OCI-LY1 (cell line): ENCODE results near the gene PARD3B.

Experiments
- H2AFZ ChIP-seq: fragments of 200-600 bp; sonication (generic), shearing (Covaris generic); 2 replicates; pipeline ENCODE4 v1.6.0; 2014; ENCODE audit warnings: antibody characterized with exemption, mild to moderate bottlenecking, low read length
- H3F3A ChIP-seq: fragments of 200-600 bp; sonication (generic), shearing (Covaris generic); 2 replicates; pipeline ENCODE4 v1.6.0; 2014; ENCODE audit warnings: mild to moderate bottlenecking, antibody characterized with exemption, low read length, moderate library complexity; ENCODE audit not compliant: insufficient read depth
- H3K27ac ChIP-seq: fragments of 200-600 bp; sonication (generic); 2 replicates; pipeline ENCODE4 v1.5.1; 2014; ENCODE audit warnings: low read length, mixed run types, mild to moderate bottlenecking, low read depth; ENCODE audit not compliant: poor library complexity, severe bottlenecking
- H3K27me3 ChIP-seq: fragments of 200-600 bp; sonication (generic); 2 replicates; pipeline ENCODE4 v1.6.0; 2014; ENCODE audit warnings: antibody characterized with exemption, mild to moderate bottlenecking, low read length, moderate library complexity; ENCODE audit not compliant: insufficient read depth
- H3K36me3 ChIP-seq: fragments of 200-600 bp; sonication (generic); 2 replicates; pipeline ENCODE4 v1.6.1; 2014; ENCODE audit warnings: mild to moderate bottlenecking, antibody characterized with exemption, low read length, moderate library complexity, mixed read lengths; ENCODE audit not compliant: insufficient read depth
- H3K4me1 ChIP-seq: fragments of 200-600 bp; sonication (generic); 2 replicates; pipeline ENCODE4 v1.5.1; 2014; ENCODE audit warnings: mild to moderate bottlenecking, low read length, moderate library complexity; ENCODE audit not compliant: insufficient read depth, severe bottlenecking
- H3K4me2 ChIP-seq: fragments of 200-600 bp; sonication (generic), shearing (Covaris generic); 2 replicates; pipeline ENCODE4 v1.6.1; 2014; ENCODE audit warnings: low read length
- H3K4me3 ChIP-seq: fragments of 200-600 bp; sonication (generic); 2 replicates; pipeline ENCODE4 v1.5.1; 2014; ENCODE audit warnings: low read length, low read depth, mild to moderate bottlenecking, mixed read lengths; ENCODE audit not compliant: poor library complexity, severe bottlenecking
- H3K79me2 ChIP-seq: fragments of 200-600 bp; shearing (Covaris generic); 2 replicates; pipeline ENCODE4 v1.6.1; 2016; ENCODE audit warnings: mixed run types, low read length, mixed read lengths; ENCODE audit not compliant: insufficient read depth
- H3K9ac ChIP-seq: fragments of 200-600 bp; sonication (generic), shearing (Covaris generic); 2 replicates; pipeline ENCODE4 v1.6.1; 2014; ENCODE audit warnings: mild to moderate bottlenecking, low read length, mixed read lengths
- H3K9me2 ChIP-seq: fragments of 200-600 bp; sonication (generic), shearing (Covaris generic); 2 replicates; pipeline ENCODE4 v1.6.1; 2014; ENCODE audit warnings: low read depth, mild to moderate bottlenecking, low read length, mixed read lengths
- H3K9me3 ChIP-seq: fragments of 200-600 bp; shearing (Covaris generic); 2 replicates; pipeline ENCODE4 v1.6.1; 2014; ENCODE audit warnings: low read length, mixed read lengths
- H4K20me1 ChIP-seq: fragments of 200-600 bp; sonication (generic), shearing (Covaris generic); 2 replicates; pipeline ENCODE4 v1.6.0; 2016; ENCODE audit warnings: mild to moderate bottlenecking, low read length; ENCODE audit not compliant: insufficient read depth
- EZH2 ChIP-seq: fragments of 200-600 bp; sonication (generic), shearing (Covaris generic); IDR thresholded peaks from 2 replicates; pipeline ENCODE4 v1.8.0; 2017; ENCODE audit warnings: borderline replicate concordance, mixed run types, mild to moderate bottlenecking, antibody characterized with exemption, low read length, moderate library complexity, mixed read lengths
- TF ChIP-seq, protein P1 (sequence below): fragments of 200-600 bp; sonication (generic), shearing (Covaris generic); IDR thresholded peaks from 2 replicates; pipeline ENCODE4 v1.5.1; 2017; ENCODE audit warnings: mild to moderate bottlenecking, antibody characterized with exemption, low read length, moderate library complexity, mixed read lengths

PARD3B gene

GRCh38 chr2:205590759-205591158 lies 1045.5 kb downstream of the PARD3B start:
- no peaks in the 10 kb centered on the region for H3K27me3 ChIP-seq
- H3K4me3 ChIP-seq: no peak overlapping the region
- no peaks in the 10 kb centered on the region for H3K9me3 ChIP-seq
- no peak overlapping the region for H3K9ac ChIP-seq
- TF ChIP-seq, protein P1, sequence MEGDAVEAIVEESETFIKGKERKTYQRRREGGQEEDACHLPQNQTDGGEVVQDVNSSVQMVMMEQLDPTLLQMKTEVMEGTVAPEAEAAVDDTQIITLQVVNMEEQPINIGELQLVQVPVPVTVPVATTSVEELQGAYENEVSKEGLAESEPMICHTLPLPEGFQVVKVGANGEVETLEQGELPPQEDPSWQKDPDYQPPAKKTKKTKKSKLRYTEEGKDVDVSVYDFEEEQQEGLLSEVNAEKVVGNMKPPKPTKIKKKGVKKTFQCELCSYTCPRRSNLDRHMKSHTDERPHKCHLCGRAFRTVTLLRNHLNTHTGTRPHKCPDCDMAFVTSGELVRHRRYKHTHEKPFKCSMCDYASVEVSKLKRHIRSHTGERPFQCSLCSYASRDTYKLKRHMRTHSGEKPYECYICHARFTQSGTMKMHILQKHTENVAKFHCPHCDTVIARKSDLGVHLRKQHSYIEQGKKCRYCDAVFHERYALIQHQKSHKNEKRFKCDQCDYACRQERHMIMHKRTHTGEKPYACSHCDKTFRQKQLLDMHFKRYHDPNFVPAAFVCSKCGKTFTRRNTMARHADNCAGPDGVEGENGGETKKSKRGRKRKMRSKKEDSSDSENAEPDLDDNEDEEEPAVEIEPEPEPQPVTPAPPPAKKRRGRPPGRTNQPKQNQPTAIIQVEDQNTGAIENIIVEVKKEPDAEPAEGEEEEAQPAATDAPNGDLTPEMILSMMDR: no peak
- TF ChIP-seq EZH2: no peak
- H3K36me3 ChIP-seq: no peaks in the 10 kb centered on the region
- no peaks in the 10 kb centered on the region for H4K20me1 ChIP-seq
- no peaks in the 10 kb centered on the region for H3K9me2 ChIP-seq
- H3K27ac ChIP-seq: no peak overlapping the region
- H3K4me1 ChIP-seq: no peaks in the 10 kb centered on the region
- no peaks in the 10 kb centered on the region for H3K79me2 ChIP-seq
- H3F3A ChIP-seq: no peaks in the 10 kb centered on the region
- no peak overlapping the region for H3K4me2 ChIP-seq
- H2AFZ ChIP-seq: no peak overlapping the region

- H3F3A ChIP-seq: no peaks in the 10 kb centered on the region
These were observed 1048.6 kb downstream of the PARD3B start for GRCh38 chr2:205593891-205594290.

GRCh38 chr2:205596581-205596980 lies 1051.3 kb downstream of the PARD3B start:
- H3K4me2 ChIP-seq: no peak overlapping the region
- H3K27ac ChIP-seq: no peak overlapping the region

More at GRCh38 chr2:205593891-205594290, 1048.6 kb downstream of the PARD3B start:
- H3K27ac ChIP-seq: no peak overlapping the region
- no peaks in the 10 kb centered on the region for H3K79me2 ChIP-seq
- no peak overlapping the region for H3K4me3 ChIP-seq
- TF ChIP-seq, protein P1: no peak
- TF ChIP-seq EZH2: no peak
- H2AFZ ChIP-seq: no peak overlapping the region
- no peaks in the 10 kb centered on the region for H4K20me1 ChIP-seq
- H3K4me1 ChIP-seq: no peaks in the 10 kb centered on the region
- no peaks in the 10 kb centered on the region for H3K36me3 ChIP-seq
- H3K27me3 ChIP-seq: no peaks in the 10 kb centered on the region
- H3K9me3 ChIP-seq: no peaks in the 10 kb centered on the region
- H3K9me2 ChIP-seq: no peaks in the 10 kb centered on the region
- H3K9ac ChIP-seq: no peak overlapping the region
- no peak overlapping the region for H3K4me2 ChIP-seq

More at GRCh38 chr2:205596581-205596980, 1051.3 kb downstream of the PARD3B start:
- H3F3A ChIP-seq: no peaks in the 10 kb centered on the region
- H3K36me3 ChIP-seq: no peaks in the 10 kb centered on the region
- H3K79me2 ChIP-seq: no peaks in the 10 kb centered on the region
- H3K4me1 ChIP-seq: no peaks in the 10 kb centered on the region
- no peak overlapping the region for H3K4me3 ChIP-seq
- H3K9me2 ChIP-seq: no peaks in the 10 kb centered on the region
- no peak for TF ChIP-seq EZH2
- TF ChIP-seq, protein P1: no peak
- no peaks in the 10 kb centered on the region for H3K9me3 ChIP-seq
- H3K9ac ChIP-seq: no peak overlapping the region
- no peaks in the 10 kb centered on the region for H4K20me1 ChIP-seq
- no peaks in the 10 kb centered on the region for H3K27me3 ChIP-seq
- H2AFZ ChIP-seq: no peak overlapping the region
